GM23338 (cell line): ENCODE data around the gene NET1.

ENCODE experiments used
- EZH2 ChIP-seq: fragments of 200-600 bp; sonication (generic); IDR thresholded peaks from one replicate; pipeline ENCODE4 v1.8.0; 2017; ENCODE audit warnings: antibody characterized with exemption, mild to moderate bottlenecking, low read depth; ENCODE audit not compliant: unreplicated experiment
- POLR2AphosphoS5 ChIP-seq: IDR thresholded peaks from 2 replicates; pipeline ENCODE4 v1.6.1; 2016; ENCODE audit warnings: antibody characterized with exemption, low read depth
- ZNF331 ChIP-seq: fragments of 250-450 bp; sonication (Bioruptor Pico); IDR thresholded peaks from 2 replicates; pipeline ENCODE4 v1.5.0; 2020; ENCODE audit warnings: low read depth, mild to moderate bottlenecking, moderate library complexity
- TF ChIP-seq, protein P1 (sequence below), 2 experiments: fragments of 200-600 bp in 1 of 2; sonication (generic) in 1 of 2; conservative IDR thresholded peaks; 2 replicates each; pipeline versions ENCODE4 v1.5.1 to v1.6.1; 2016 to 2017; ENCODE audit warnings: antibody characterized with exemption in 2 of 2, low read depth in 2 of 2, mild to moderate bottlenecking in 2 of 2, moderate library complexity in 1 of 2

DNA sequence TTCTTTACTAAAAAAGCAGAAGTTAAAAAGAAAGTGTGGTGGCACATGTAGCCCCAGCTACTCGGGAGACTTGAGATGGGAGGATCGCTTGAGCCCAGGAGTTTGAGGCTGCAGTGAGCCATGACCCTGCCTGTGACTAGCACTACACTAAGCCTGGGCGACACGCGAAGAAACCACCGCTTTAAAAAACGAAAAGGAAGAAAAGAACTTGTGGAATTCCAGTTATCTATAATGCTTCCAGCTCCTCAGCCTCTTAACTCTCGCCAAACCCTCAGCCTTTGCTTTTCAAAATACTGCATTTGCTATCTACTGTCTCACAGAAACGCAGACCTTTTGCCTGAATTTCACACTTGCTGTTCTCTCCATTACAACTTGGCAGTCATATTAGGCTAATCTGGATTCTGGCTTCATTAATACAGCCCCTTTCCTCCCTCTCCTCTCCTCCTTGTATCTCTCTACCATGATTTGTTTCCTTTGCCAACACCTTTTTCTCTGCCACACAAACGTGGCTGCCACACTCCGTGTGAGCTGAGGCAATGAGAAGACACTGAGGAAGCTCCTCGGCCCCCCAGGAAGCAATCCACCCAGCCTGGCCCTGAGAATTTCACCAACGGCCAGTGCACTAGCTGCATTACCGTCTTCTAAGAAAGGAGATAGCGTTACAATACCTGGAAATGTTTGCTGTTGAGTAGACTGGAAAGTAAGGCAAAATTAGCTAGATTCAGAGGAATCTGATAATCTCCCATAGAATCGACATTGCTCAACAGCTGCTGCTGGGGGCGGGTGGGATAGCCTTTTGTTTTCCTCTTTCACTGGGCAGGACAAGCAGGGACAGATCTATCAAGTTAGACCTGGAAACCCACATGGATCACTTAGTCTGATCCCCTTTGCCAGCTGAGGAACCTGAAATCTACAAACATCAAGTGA, 49.8 kb downstream of the NET1 start:
- TF ChIP-seq, protein P1, sequence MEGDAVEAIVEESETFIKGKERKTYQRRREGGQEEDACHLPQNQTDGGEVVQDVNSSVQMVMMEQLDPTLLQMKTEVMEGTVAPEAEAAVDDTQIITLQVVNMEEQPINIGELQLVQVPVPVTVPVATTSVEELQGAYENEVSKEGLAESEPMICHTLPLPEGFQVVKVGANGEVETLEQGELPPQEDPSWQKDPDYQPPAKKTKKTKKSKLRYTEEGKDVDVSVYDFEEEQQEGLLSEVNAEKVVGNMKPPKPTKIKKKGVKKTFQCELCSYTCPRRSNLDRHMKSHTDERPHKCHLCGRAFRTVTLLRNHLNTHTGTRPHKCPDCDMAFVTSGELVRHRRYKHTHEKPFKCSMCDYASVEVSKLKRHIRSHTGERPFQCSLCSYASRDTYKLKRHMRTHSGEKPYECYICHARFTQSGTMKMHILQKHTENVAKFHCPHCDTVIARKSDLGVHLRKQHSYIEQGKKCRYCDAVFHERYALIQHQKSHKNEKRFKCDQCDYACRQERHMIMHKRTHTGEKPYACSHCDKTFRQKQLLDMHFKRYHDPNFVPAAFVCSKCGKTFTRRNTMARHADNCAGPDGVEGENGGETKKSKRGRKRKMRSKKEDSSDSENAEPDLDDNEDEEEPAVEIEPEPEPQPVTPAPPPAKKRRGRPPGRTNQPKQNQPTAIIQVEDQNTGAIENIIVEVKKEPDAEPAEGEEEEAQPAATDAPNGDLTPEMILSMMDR (conservative IDR thresholded peaks at IDR 0.05; ENCODE audit: low read depth in 2 of 2), result no peak
- TF ChIP-seq ZNF331 (CRISPR knock-in tag), result no peak
- TF ChIP-seq POLR2AphosphoS5, result no peak
- TF ChIP-seq EZH2, result no peak
